ENCODE data around the gene LPP.

LPP gene

GRCh38 chr3:188839187-188839695, 685.3 kb downstream of the LPP start:
- no peak overlapping the region for H3K27ac ChIP-seq (ENCODE audit: low read depth, low read length)
- no peaks in the 10 kb centered on the region for H3K36me3 ChIP-seq (ENCODE audit: control insufficient read depth, insufficient read depth, low read length)
- no peak for DNase-seq
- no peak overlapping the region for H3K4ac ChIP-seq (ENCODE audit: low read depth, low read length)
- no peak overlapping the region for H3K4me3 ChIP-seq (ENCODE audit: low read length)
- H3K18ac ChIP-seq (ENCODE audit: low read length), result no peak overlapping the region
- no peak overlapping the region for H4K8ac ChIP-seq (ENCODE audit: low read depth, low read length)
- H3K9ac ChIP-seq (ENCODE audit: low read length), result no peak overlapping the region
- no peak overlapping the region for H3K4me2 ChIP-seq (ENCODE audit: low read length)
- H3K79me2 ChIP-seq (ENCODE audit: control insufficient read depth, insufficient read depth, low read length), result no peaks in the 10 kb centered on the region
- no peaks in the 10 kb centered on the region for H3K79me1 ChIP-seq (ENCODE audit: low read length)
- H2AK5ac ChIP-seq (ENCODE audit: low read length), result no peak overlapping the region
- no peaks in the 10 kb centered on the region for H3K27me3 ChIP-seq (ENCODE audit: insufficient read depth, low read length, poor library complexity)
- H2BK120ac ChIP-seq (ENCODE audit: low read depth, low read length), result no peak overlapping the region
- H2BK5ac ChIP-seq (ENCODE audit: low read length), result no peak overlapping the region
- no peaks in the 10 kb centered on the region for H3K4me1 ChIP-seq (ENCODE audit: control insufficient read depth, low read depth, low read length)
- no peak overlapping the region for H2BK15ac ChIP-seq (replicated peaks; ENCODE audit: low read depth)
- H3K23ac ChIP-seq (ENCODE audit: low read length), result no peak overlapping the region
- no peak overlapping the region for H3K56ac ChIP-seq (ENCODE audit: low read length)
- no CpG with 5 or more reads among the region's 8 CpGs for WGBS (ENCODE audit: extremely low coverage, insufficient coverage, low lambda C conversion rate)
- no peak overlapping the region for H4K5ac ChIP-seq (ENCODE audit: low read length)

- Histone ChIP-seq H3K79me2 (ENCODE audit: control insufficient read depth, insufficient read depth, low read length) (no peaks in the 10 kb centered on the region), H3K4me3 (ENCODE audit: low read length) (no peak overlapping the region), H4K5ac (ENCODE audit: low read length) (no peak overlapping the region), H3K4me1 (ENCODE audit: control insufficient read depth, low read depth, low read length) (no peaks in the 10 kb centered on the region), H3K18ac (ENCODE audit: low read length) (no peak overlapping the region), H3K4ac (ENCODE audit: low read depth, low read length) (no peak overlapping the region), H3K27me3 (ENCODE audit: insufficient read depth, low read length, poor library complexity) (no peaks in the 10 kb centered on the region), H2AK5ac (ENCODE audit: low read length) (no peak overlapping the region), H3K4me2 (ENCODE audit: low read length) (no peak overlapping the region), H3K9ac (ENCODE audit: low read length) (no peak overlapping the region), H3K36me3 (ENCODE audit: control insufficient read depth, insufficient read depth, low read length) (no peaks in the 10 kb centered on the region), H2BK5ac (ENCODE audit: low read length) (no peak overlapping the region), H4K8ac (ENCODE audit: low read depth, low read length) (no peak overlapping the region), H3K79me1 (ENCODE audit: low read length) (no peaks in the 10 kb centered on the region), H3K27ac (ENCODE audit: low read depth, low read length) (no peak overlapping the region), H2BK15ac (replicated peaks; ENCODE audit: low read depth) (no peak overlapping the region), H3K56ac (ENCODE audit: low read length) (no peak overlapping the region), H3K23ac (ENCODE audit: low read length) (no peak overlapping the region), H2BK120ac (ENCODE audit: low read depth, low read length) (no peak overlapping the region)
- WGBS (ENCODE audit: extremely low coverage, insufficient coverage, low lambda C conversion rate), result no CpG with 5 or more reads among the region's 1 CpG
- DNase-seq, result no peak
Measured at GRCh38 chr3:188840290-188840689, 686.3 kb downstream of the LPP start.

DNA sequence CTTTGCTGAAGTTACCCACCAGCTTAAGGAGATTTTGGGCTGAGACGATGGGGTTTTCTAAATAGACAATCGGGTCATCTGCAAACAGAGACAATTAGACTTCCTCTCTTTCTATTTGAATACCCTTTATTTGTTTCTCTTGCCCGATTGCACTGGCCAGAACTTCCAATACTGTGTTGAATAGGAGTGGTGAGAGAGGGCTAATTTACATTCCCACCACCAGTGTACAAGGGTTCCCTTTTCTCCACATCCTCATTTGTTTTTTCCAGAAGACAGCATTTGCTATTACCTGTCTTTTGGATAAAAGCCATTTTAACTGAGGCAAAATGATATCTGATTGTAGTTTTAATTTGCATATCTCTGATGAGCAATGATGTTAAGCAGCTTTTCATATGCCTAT, 687.9 kb downstream of the LPP start:
- H4K5ac ChIP-seq (ENCODE audit: low read length), result no peak overlapping the region
- DNase-seq, result no peak
- no peak overlapping the region for H3K56ac ChIP-seq (ENCODE audit: low read length)
- no peaks in the 10 kb centered on the region for H3K36me3 ChIP-seq (ENCODE audit: control insufficient read depth, insufficient read depth, low read length)
- no peaks in the 10 kb centered on the region for H3K4me1 ChIP-seq (ENCODE audit: control insufficient read depth, low read depth, low read length)
- no peak overlapping the region for H2AK5ac ChIP-seq (ENCODE audit: low read length)
- H3K79me2 ChIP-seq (ENCODE audit: control insufficient read depth, insufficient read depth, low read length), result no peaks in the 10 kb centered on the region
- H2BK5ac ChIP-seq (ENCODE audit: low read length), result no peak overlapping the region
- H3K79me1 ChIP-seq (ENCODE audit: low read length), result no peaks in the 10 kb centered on the region
- no peak overlapping the region for H3K4me3 ChIP-seq (ENCODE audit: low read length)
- no peak overlapping the region for H3K18ac ChIP-seq (ENCODE audit: low read length)
- no peak overlapping the region for H4K8ac ChIP-seq (ENCODE audit: low read depth, low read length)
- H2BK15ac ChIP-seq (replicated peaks; ENCODE audit: low read depth), result no peak overlapping the region
- H3K27ac ChIP-seq (ENCODE audit: low read depth, low read length), result no peak overlapping the region
- H3K9ac ChIP-seq (ENCODE audit: low read length), result no peak overlapping the region
- no peak overlapping the region for H3K4ac ChIP-seq (ENCODE audit: low read depth, low read length)
- no peaks in the 10 kb centered on the region for H3K27me3 ChIP-seq (ENCODE audit: insufficient read depth, low read length, poor library complexity)
- no CpG with 5 or more reads among the region's 3 CpGs for WGBS (ENCODE audit: extremely low coverage, insufficient coverage, low lambda C conversion rate)
- no peak overlapping the region for H2BK120ac ChIP-seq (ENCODE audit: low read depth, low read length)
- no peak overlapping the region for H3K4me2 ChIP-seq (ENCODE audit: low read length)
- H3K23ac ChIP-seq (ENCODE audit: low read length), result no peak overlapping the region

DNA sequence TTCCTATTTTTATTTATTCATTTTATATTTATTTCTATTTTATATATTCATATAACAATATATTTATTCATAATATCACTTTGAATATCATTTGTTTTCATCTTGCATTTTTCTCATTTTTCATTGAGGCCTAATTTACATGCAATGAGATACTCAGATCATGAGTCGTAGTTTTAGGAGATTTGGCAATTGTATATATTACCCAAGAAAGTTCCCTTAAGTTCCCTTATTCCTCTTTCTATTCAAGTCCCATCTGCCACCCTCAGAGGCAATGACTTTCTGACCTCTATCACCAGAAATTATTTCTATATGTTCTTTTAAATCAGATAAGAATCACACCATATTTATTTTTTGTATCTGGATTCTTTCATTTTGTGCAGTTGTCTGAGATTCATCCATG, 688.7 kb downstream of the LPP start:
- H3K4me1 ChIP-seq (ENCODE audit: control insufficient read depth, low read depth, low read length), result no peaks in the 10 kb centered on the region
- H2BK120ac ChIP-seq (ENCODE audit: low read depth, low read length), result no peak overlapping the region
- H3K18ac ChIP-seq (ENCODE audit: low read length), result no peak overlapping the region
- no peak overlapping the region for H2BK5ac ChIP-seq (ENCODE audit: low read length)
- H3K4me2 ChIP-seq (ENCODE audit: low read length), result no peak overlapping the region
- H3K79me2 ChIP-seq (ENCODE audit: control insufficient read depth, insufficient read depth, low read length), result no peaks in the 10 kb centered on the region
- H3K4me3 ChIP-seq (ENCODE audit: low read length), result no peak overlapping the region
- no peaks in the 10 kb centered on the region for H3K36me3 ChIP-seq (ENCODE audit: control insufficient read depth, insufficient read depth, low read length)
- no CpG with 5 or more reads among the region's 1 CpG for WGBS (ENCODE audit: extremely low coverage, insufficient coverage, low lambda C conversion rate)
- H3K27ac ChIP-seq (ENCODE audit: low read depth, low read length), result no peak overlapping the region
- no peak for DNase-seq
- no peaks in the 10 kb centered on the region for H3K27me3 ChIP-seq (ENCODE audit: insufficient read depth, low read length, poor library complexity)
- no peak overlapping the region for H3K23ac ChIP-seq (ENCODE audit: low read length)
- H3K79me1 ChIP-seq (ENCODE audit: low read length), result no peaks in the 10 kb centered on the region
- no peak overlapping the region for H3K4ac ChIP-seq (ENCODE audit: low read depth, low read length)
- H4K8ac ChIP-seq (ENCODE audit: low read depth, low read length), result no peak overlapping the region
- no peak overlapping the region for H2BK15ac ChIP-seq (replicated peaks; ENCODE audit: low read depth)
- no peak overlapping the region for H3K9ac ChIP-seq (ENCODE audit: low read length)
- H3K56ac ChIP-seq (ENCODE audit: low read length), result no peak overlapping the region
- H2AK5ac ChIP-seq (ENCODE audit: low read length), result no peak overlapping the region
- no peak overlapping the region for H4K5ac ChIP-seq (ENCODE audit: low read length)

GRCh38 chr3:188844096-188844495, 690.1 kb downstream of the LPP start:
- Histone ChIP-seq H3K4me1 (ENCODE audit: control insufficient read depth, low read depth, low read length) (no peaks in the 10 kb centered on the region), H4K5ac (ENCODE audit: low read length) (no peak overlapping the region), H3K56ac (ENCODE audit: low read length) (no peak overlapping the region), H3K4me2 (ENCODE audit: low read length) (no peak overlapping the region), H3K4ac (ENCODE audit: low read depth, low read length) (no peak overlapping the region), H2BK15ac (replicated peaks; ENCODE audit: low read depth) (no peak overlapping the region), H3K4me3 (ENCODE audit: low read length) (no peak overlapping the region), H2AK5ac (ENCODE audit: low read length) (no peak overlapping the region), H2BK120ac (ENCODE audit: low read depth, low read length) (no peak overlapping the region), H3K36me3 (ENCODE audit: control insufficient read depth, insufficient read depth, low read length) (no peaks in the 10 kb centered on the region), H3K27ac (ENCODE audit: low read depth, low read length) (no peak overlapping the region), H3K23ac (ENCODE audit: low read length) (no peak overlapping the region), H3K79me1 (ENCODE audit: low read length) (no peaks in the 10 kb centered on the region), H2BK5ac (ENCODE audit: low read length) (no peak overlapping the region), H3K9ac (ENCODE audit: low read length) (no peak overlapping the region), H3K18ac (ENCODE audit: low read length) (no peak overlapping the region), H3K79me2 (ENCODE audit: control insufficient read depth, insufficient read depth, low read length) (no peaks in the 10 kb centered on the region), H4K8ac (ENCODE audit: low read depth, low read length) (no peak overlapping the region), H3K27me3 (ENCODE audit: insufficient read depth, low read length, poor library complexity) (no peaks in the 10 kb centered on the region)
- whole genome bisulfite sequencing (ENCODE audit: extremely low coverage, insufficient coverage, low lambda C conversion rate), result no CpG with 5 or more reads among the region's 1 CpG
- no peak for DNase-seq

DNA sequence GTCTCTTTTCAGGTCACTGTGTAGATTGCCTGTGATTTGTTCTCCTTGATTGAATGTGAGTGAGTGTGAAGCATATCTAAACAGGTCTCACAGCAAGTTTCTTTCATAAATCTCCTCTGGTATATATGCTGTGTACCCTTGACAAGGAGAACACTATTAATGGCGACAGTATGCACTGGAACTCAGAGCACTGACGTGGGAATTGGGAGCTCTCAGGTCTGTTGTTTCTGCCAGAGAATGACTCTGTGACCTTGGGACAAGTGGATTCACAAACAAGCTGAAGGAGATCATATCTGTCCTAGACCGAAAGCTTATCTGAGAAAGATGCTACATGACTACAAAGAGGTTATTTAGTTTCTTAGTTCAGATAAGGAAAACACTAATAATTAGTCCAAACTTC, 691.6 kb downstream of the LPP start:
- no peaks in the 10 kb centered on the region for H3K4me1 ChIP-seq (ENCODE audit: control insufficient read depth, low read depth, low read length)
- no peak overlapping the region for H2BK120ac ChIP-seq (ENCODE audit: low read depth, low read length)
- H4K5ac ChIP-seq (ENCODE audit: low read length), result no peak overlapping the region
- no peaks in the 10 kb centered on the region for H3K79me2 ChIP-seq (ENCODE audit: control insufficient read depth, insufficient read depth, low read length)
- H3K56ac ChIP-seq (ENCODE audit: low read length), result no peak overlapping the region
- no peak overlapping the region for H3K4me2 ChIP-seq (ENCODE audit: low read length)
- H2BK5ac ChIP-seq (ENCODE audit: low read length), result no peak overlapping the region
- H3K18ac ChIP-seq (ENCODE audit: low read length), result no peak overlapping the region
- no peak overlapping the region for H2AK5ac ChIP-seq (ENCODE audit: low read length)
- DNase-seq, result no peak
- H3K27me3 ChIP-seq (ENCODE audit: insufficient read depth, low read length, poor library complexity), result no peaks in the 10 kb centered on the region
- H3K4me3 ChIP-seq (ENCODE audit: low read length), result no peak overlapping the region
- no peaks in the 10 kb centered on the region for H3K36me3 ChIP-seq (ENCODE audit: control insufficient read depth, insufficient read depth, low read length)
- no peak overlapping the region for H3K9ac ChIP-seq (ENCODE audit: low read length)
- H3K23ac ChIP-seq (ENCODE audit: low read length), result no peak overlapping the region
- H3K27ac ChIP-seq (ENCODE audit: low read depth, low read length), result no peak overlapping the region
- H3K4ac ChIP-seq (ENCODE audit: low read depth, low read length), result no peak overlapping the region
- H4K8ac ChIP-seq (ENCODE audit: low read depth, low read length), result no peak overlapping the region
- no peaks in the 10 kb centered on the region for H3K79me1 ChIP-seq (ENCODE audit: low read length)
- no peak overlapping the region for H2BK15ac ChIP-seq (replicated peaks; ENCODE audit: low read depth)
- WGBS (ENCODE audit: extremely low coverage, insufficient coverage, low lambda C conversion rate), result no CpG with 5 or more reads among the region's 3 CpGs
